GM23338 (cell line): ENCODE measurements around the gene TTC6. TPM values are rescaled to one million over a fixed set of nuclear protein-coding genes. Genes with fewer than 3 reads are reported as not detected.

Experiments used
- ETS1 ChIP-seq: IDR thresholded peaks from 2 replicates; pipeline ENCODE4 v1.6.1; 2016; ENCODE audit warnings: antibody characterized with exemption
- ZNF331 ChIP-seq: fragments of 250-450 bp; sonication (Bioruptor Pico); IDR thresholded peaks from 2 replicates; pipeline ENCODE4 v1.5.0; 2020; ENCODE audit warnings: low read depth, mild to moderate bottlenecking, moderate library complexity
- polyA plus RNA-seq: library from polyadenylated mRNA; unstranded; fragments of >200 nt; fragmentation: Nextera tagmentation; extraction: Ambion mirVana; gene quantifications from 2 replicates; pipeline ENCODE4 v1.2.1, GENCODE V29; 2016
- total RNA-seq: library from RNA; depleted of rRNA; stranded (reverse); fragments of >200 nt; shearing (Covaris generic); gene quantifications from 2 replicates; pipeline ENCODE4 v1.2.3, GENCODE V29; 2014; rRNA removed

TTC6 gene
- total and polyA plus RNA-seq, 2 experiments from 2014 or later = 0.31 TPM; not detected in 1

GRCh38 chr14:37643701-37644100, 48.3 kb downstream of the TTC6 start (continued):
- TF ChIP-seq ETS1 (no peak), ZNF331 (no peak)

Other genes starting within 250 kb of the TTC6 start
- gene FOXA1, start 380 bp upstream of the TTC6 start, total RNA-seq = 1.8 TPM in 1 of 2 replicates, not detected in the other
- gene FOXA1, start 380 bp upstream of the TTC6 start, polyA plus RNA-seq = 0.12 TPM in 1 of 2 replicates, not detected in the other